Activated CD8-positive, alpha-beta memory T cell treated with anti-CD3 and anti-CD28 coated beads for 1 hour (primary cell): Measurements from ENCODE around the gene TFB2M.
"Not testable (repeated sequence)": the region's sequence is repeated elsewhere in the genome, so short reads cannot be mapped to it uniquely, and the experiment has no call there.

Experiments
- DNase-seq, 2 donors: peaks; one replicate each; pipeline ENCODE4 v3.0.0-alpha.2; 2020; ENCODE audit warnings: low read depth in 1 of 2; ENCODE audit errors: extremely low read depth in 1 of 2

Gene TFB2M, protein sequence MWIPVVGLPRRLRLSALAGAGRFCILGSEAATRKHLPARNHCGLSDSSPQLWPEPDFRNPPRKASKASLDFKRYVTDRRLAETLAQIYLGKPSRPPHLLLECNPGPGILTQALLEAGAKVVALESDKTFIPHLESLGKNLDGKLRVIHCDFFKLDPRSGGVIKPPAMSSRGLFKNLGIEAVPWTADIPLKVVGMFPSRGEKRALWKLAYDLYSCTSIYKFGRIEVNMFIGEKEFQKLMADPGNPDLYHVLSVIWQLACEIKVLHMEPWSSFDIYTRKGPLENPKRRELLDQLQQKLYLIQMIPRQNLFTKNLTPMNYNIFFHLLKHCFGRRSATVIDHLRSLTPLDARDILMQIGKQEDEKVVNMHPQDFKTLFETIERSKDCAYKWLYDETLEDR

GRCh38 chr1:246566128-246566812 lies at the start of gene TFB2M, which contains the start of gene CNST:
Gene TFB2M, minus strand, starts transcription at chr1:246566261. Its CDS starts 123 bp downstream, at chr1:246566138.
Gene CNST, plus strand, starts transcription at chr1:246566456. Its CDS starts 25,107 bp downstream, at chr1:246591563.
- DNase-seq: peak; percentile 79 to 80

- DNase-seq: no peak
Measured at GRCh38 chr1:246613096-246613758, 47.2 kb upstream of the TFB2M start.

GRCh38 chr1:246609632-246610031 lies 43.6 kb upstream of the TFB2M start:
- no peak for DNase-seq

GRCh38 chr1:246608616-246609376 lies 42.7 kb upstream of the TFB2M start:
- DNase-seq: no peak

GRCh38 chr1:246607462-246607861 lies 41.4 kb upstream of the TFB2M start:
- DNase-seq: no peak

GRCh38 chr1:246605231-246605630 lies 39.2 kb upstream of the TFB2M start:
- DNase-seq: not testable (repeated sequence)

DNA sequence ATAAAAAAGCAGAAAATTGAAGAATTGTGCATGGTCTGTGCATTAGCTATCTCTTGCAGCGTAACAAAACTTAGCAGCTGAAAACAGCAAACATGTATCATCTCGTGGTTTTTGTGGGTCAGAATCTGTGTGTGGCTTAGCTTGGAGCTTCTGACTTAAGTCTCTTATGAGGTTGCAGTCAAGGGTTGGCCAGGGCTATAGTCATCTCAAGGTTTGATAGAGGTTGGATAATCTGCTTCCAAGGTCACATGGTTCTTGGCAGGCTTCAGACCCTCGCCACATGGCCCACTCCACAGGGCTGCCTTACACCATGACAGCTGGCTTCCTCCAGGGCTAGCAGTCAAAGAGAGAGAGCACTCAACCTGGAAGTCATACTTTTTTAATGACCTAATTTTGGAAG lies 36.1 kb upstream of the TFB2M start:
- DNase-seq: no peak

GRCh38 chr1:246600579-246600978 lies 34.5 kb upstream of the TFB2M start:
- no peak for DNase-seq

DNA sequence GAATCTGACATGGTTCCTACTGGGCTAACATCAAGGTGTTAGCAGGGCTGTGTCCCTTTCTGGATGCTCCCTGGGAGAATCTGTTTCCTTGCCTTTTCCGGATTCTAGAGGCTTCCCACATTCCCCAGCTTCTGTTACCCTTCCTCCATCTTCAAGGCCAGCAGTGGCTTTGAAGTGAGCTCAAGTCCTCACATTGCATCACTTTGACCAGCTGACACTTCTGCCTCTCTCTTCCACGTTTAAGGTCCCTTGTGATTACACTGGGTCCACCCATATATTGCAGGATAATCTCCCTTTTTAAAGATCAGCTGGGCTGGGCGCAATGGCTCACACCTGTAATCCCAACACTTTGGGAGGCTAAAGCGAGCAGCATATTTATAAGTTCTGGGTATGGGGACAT lies 33.3 kb upstream of the TFB2M start:
- DNase-seq: no peak

DNA sequence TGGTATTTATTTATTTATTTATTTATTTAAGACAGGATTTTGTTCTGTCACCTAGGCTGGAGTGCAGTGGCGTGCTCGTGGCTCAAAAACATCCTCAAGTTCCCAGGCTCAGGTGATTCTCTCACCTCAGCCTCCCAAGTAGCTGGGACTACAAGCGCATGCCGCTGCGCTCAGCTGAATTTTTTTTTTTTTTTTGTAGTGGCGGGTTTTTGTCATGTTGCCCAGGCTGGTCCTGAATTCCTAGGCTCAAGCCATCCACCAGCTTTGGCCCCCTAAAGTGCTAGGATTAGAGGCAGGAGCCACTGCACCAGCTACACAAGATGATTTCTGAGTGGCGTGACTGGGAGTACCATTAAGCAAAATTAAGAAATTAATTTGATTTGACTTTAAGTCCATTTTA lies 31.9 kb upstream of the TFB2M start:
- DNase-seq: no peak

DNA sequence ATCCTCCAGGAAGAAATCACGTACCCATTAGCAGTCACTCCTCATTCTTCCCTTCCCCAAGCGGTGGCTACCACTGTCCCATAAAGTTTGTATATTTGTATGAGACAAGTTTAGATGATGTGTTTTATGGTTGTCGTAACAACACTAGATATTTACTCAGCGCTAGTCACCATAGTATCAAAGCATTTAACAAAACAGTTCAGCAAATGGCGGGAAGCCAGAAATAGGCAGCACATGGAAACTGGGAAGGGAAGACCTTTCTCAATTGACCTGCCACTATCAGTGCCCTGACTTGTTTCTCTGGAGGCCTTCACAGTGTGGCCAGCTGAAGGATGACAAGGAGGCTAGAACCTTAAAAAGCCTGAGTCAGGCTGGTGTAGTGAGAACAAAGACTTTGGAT lies 31.3 kb upstream of the TFB2M start:
- no peak for DNase-seq

DNA sequence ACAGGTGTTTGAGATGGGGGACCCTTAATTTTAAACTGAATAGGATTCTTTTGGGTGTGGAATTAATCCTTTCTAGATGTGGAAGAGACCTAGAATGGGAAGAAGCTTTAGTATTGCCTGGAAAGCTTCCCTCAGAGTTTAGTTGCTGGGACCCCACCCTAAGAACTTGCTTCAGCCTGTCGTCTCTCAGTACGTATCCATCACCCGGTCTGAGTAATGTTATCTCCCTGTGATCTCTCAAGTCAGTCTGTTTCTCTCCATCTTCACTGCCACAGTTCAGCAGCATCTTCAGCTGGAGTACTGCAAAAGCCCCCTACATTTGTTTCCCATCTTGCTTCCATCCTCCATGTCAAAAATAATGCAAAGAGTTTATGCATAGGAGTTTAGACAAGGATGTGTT lies 29.1 kb upstream of the TFB2M start:
- no peak for DNase-seq

DNA sequence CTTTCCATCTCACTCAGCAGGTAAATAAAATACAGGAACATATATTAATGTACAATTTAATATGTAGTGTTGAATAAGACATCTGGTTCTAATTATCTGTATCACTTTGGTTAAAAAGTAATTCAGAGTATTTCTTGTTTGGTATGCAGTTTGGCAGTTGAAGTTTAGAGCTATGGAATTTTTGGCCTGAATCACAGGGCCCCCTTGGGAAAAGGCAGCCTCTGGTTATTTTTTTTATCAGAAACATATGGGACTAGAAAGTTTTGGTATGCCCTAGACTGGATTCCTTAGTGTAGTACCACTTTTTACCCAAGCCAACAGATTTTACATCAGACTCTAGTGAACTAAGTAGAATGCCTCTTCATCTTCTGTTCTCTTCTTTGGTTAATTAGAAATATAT lies 26.6 kb upstream of the TFB2M start:
- no peak for DNase-seq

GRCh38 chr1:246591958-246592357 lies 25.9 kb upstream of the TFB2M start:
- DNase-seq: no peak

DNA sequence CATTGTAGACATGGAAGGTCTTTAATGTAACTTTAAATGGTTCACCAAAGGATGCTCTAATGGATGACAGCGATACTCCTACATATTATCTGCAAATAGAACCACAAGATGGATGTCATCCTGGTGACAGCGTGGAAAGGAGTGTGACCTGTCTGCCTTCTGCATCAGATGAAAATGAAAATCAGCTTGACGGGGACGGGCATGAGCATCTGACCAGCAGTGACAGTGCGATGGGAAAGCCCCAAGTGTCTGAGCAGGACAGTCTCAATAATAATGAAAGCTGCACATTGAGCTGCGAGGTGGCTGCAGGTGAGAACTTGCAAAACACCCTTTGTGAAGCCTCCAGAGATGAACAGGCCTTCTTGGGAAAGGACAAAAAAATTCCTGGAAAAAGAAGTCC lies 25.4 kb upstream of the TFB2M start:
- DNase-seq: no peak

- no peak for DNase-seq
Measured at GRCh38 chr1:246591047-246591446, 25.0 kb upstream of the TFB2M start.

DNA sequence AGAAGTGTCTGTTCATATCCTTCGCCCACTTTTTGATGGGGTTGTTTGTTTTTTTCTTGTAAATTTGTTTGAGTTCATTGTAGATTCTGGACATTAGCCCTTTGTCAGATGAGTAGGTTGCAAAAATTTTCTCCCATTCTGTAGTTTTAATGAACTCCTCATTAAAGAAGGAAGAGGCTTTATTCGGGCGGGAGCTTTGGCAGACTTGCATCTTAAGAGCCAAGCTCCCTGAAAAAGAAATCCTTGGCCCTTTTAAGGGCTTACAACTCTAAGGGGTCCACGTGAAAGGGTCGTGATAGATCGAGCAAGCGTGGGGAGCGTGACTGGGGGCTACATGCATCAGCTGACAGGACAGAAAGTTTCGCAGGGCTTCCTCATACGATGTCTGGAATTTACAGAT lies 23.9 kb upstream of the TFB2M start:
- not testable (repeated sequence) for DNase-seq

DNA sequence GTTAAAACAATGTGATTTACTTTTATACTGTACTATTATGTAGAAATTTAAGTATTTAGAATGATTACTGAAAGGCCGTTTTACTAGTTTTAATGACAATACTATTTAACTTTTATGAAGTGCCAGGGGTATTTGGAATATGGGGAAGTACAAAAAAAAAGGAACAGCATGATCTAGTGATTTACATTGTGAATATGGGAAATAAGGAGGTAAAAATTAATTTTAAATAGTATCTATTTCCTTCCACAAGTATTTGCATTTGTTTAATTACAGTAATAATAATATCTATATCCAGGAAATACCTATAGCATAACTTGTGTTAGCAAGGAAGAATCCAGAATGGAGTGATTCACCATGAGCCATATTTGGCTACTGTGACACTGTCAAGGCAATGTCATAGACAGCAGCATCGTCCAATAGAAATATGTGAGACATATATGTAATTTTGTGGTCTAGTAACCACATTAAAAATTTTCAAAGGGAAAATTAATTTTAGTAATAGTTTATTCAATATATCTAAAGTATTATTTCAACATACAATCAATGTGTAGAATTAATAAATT lies 22.2 kb upstream of the TFB2M start:
- DNase-seq: no peak

- DNase-seq: no peak
Measured at GRCh38 chr1:246587606-246588005, 21.5 kb upstream of the TFB2M start.

- DNase-seq: no peak
Measured at GRCh38 chr1:246587032-246587431, 21.0 kb upstream of the TFB2M start.
